ENCODE results near the gene TMEM50A. TPM values are rescaled to one million over a fixed set of nuclear protein-coding genes. Genes with fewer than 3 reads are reported as not detected.

TMEM50A gene
- total RNA-seq, 1 donor from 2014 or later, result 108 TPM

- peaks cover 18% of the 10 kb centered on the region for H3K36me3 Mint-ChIP-seq (ENCODE audit: low read depth, unreplicated experiment)
- no peak overlapping the region for H3K27ac Mint-ChIP-seq (ENCODE audit: unreplicated experiment)
- H3K9me3 Mint-ChIP-seq (ENCODE audit: unreplicated experiment), result no peaks in the 10 kb centered on the region
- peak overlapping the region; percentile 25 for H3K4me3 Mint-ChIP-seq (ENCODE audit: unreplicated experiment)
- H3K4me1 Mint-ChIP-seq (ENCODE audit: unreplicated experiment), result no peaks in the 10 kb centered on the region
- no peaks in the 10 kb centered on the region for H3K27me3 Mint-ChIP-seq (ENCODE audit: unreplicated experiment)
- TF ChIP-seq CTCF (IDR thresholded peaks at IDR 0.05; ENCODE audit: unreplicated experiment), result no peak
- DNase-seq (ENCODE audit: low spot score), result no peak
Measured at GRCh38 chr1:25347556-25347955, 9.4 kb downstream of the TMEM50A start.

GRCh38 chr1:25349606-25350005 lies 11.5 kb downstream of the TMEM50A start:
- no peak for TF ChIP-seq CTCF (IDR thresholded peaks at IDR 0.05; ENCODE audit: unreplicated experiment)
- no peak overlapping the region for H3K4me3 Mint-ChIP-seq (ENCODE audit: unreplicated experiment)
- no peak overlapping the region for H3K27ac Mint-ChIP-seq (ENCODE audit: unreplicated experiment)
- no peak for DNase-seq (ENCODE audit: low spot score)
- no peaks in the 10 kb centered on the region for H3K9me3 Mint-ChIP-seq (ENCODE audit: unreplicated experiment)
- peaks cover 12% of the 10 kb centered on the region for H3K36me3 Mint-ChIP-seq (ENCODE audit: low read depth, unreplicated experiment)
- H3K27me3 Mint-ChIP-seq (ENCODE audit: unreplicated experiment), result no peaks in the 10 kb centered on the region
- H3K4me1 Mint-ChIP-seq (ENCODE audit: unreplicated experiment), result no peaks in the 10 kb centered on the region

- DNase-seq (ENCODE audit: low spot score), result no peak
- Mint-ChIP-seq H3K9me3 (ENCODE audit: unreplicated experiment) (no peaks in the 10 kb centered on the region), H3K36me3 (ENCODE audit: low read depth, unreplicated experiment) (peaks cover 28% of the 10 kb centered on the region), H3K27ac (ENCODE audit: unreplicated experiment) (no peak overlapping the region), H3K27me3 (ENCODE audit: unreplicated experiment) (no peaks in the 10 kb centered on the region), H3K4me1 (ENCODE audit: unreplicated experiment) (no peaks in the 10 kb centered on the region), H3K4me3 (ENCODE audit: unreplicated experiment) (no peak overlapping the region)
- no peak for TF ChIP-seq CTCF (IDR thresholded peaks at IDR 0.05; ENCODE audit: unreplicated experiment)
Measured at GRCh38 chr1:25355841-25356395, 17.8 kb downstream of the TMEM50A start.

GRCh38 chr1:25356441-25356840 lies 18.3 kb downstream of the TMEM50A start:
- Mint-ChIP-seq H3K4me1 (ENCODE audit: unreplicated experiment) (peaks cover under 1% of the 10 kb centered on the region), H3K36me3 (ENCODE audit: low read depth, unreplicated experiment) (peaks cover 28% of the 10 kb centered on the region), H3K4me3 (ENCODE audit: unreplicated experiment) (no peak overlapping the region), H3K27me3 (ENCODE audit: unreplicated experiment) (no peaks in the 10 kb centered on the region), H3K27ac (ENCODE audit: unreplicated experiment) (no peak overlapping the region), H3K9me3 (ENCODE audit: unreplicated experiment) (no peaks in the 10 kb centered on the region)
- TF ChIP-seq CTCF (IDR thresholded peaks at IDR 0.05; ENCODE audit: unreplicated experiment), result no peak
- no peak for DNase-seq (ENCODE audit: low spot score)

DNA sequence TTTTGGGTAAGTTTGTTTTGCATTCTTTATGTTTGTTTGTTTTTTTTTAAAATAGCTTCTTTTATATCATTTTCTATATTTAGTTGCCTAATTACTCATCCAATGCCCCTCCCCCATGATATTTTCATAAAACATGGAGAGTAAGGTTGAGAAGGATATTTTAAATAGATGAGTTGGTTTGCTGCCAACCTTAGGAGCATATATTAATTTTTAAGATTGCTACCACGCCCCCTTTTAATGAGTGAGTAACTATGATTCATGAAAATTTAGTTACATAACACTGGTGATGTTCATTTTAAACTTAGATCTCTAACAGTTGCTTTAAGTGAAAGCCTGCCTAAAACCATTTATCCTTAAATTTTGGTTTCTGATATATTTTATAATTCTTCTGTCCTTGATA lies 18.7 kb downstream of the TMEM50A start:
- no peak overlapping the region for H3K27ac Mint-ChIP-seq (ENCODE audit: unreplicated experiment)
- no peaks in the 10 kb centered on the region for H3K9me3 Mint-ChIP-seq (ENCODE audit: unreplicated experiment)
- H3K4me3 Mint-ChIP-seq (ENCODE audit: unreplicated experiment), result no peak overlapping the region
- DNase-seq (ENCODE audit: low spot score), result no peak
- no peaks in the 10 kb centered on the region for H3K27me3 Mint-ChIP-seq (ENCODE audit: unreplicated experiment)
- peaks cover 4% of the 10 kb centered on the region for H3K4me1 Mint-ChIP-seq (ENCODE audit: unreplicated experiment)
- TF ChIP-seq CTCF (IDR thresholded peaks at IDR 0.05; ENCODE audit: unreplicated experiment), result no peak
- H3K36me3 Mint-ChIP-seq (ENCODE audit: low read depth, unreplicated experiment), result peaks cover 31% of the 10 kb centered on the region

All from endothelial cell (in vitro differentiated cells).